OCI-LY7 (cell line): ENCODE results near the gene KLHL13. TPM values are rescaled to one million over a fixed set of nuclear protein-coding genes. Genes with fewer than 3 reads are reported as not detected.

Experiments
- BruUV-seq: library from RNA; stranded (reverse); fragments of 400-500 nt; replicated peaks from 2 replicates; lab custom pipeline; 2021; lab: Mats Ljungman, UMichigan
- CTCF ChIA-PET: fragments of 300-600 bp; sonication (Branson Sonifier 250); formaldehyde crosslinking; loops from one replicate; lab custom pipeline; 2022; ENCODE audit warnings: antibody characterized with exemption; ENCODE audit not compliant: unreplicated experiment; lab: Charles Lee
- POLR2A ChIA-PET: fragments of 300-600 bp; sonication (Branson Sonifier 250); formaldehyde crosslinking; loops from one replicate; lab custom pipeline; 2022; ENCODE audit warnings: antibody characterized with exemption; lab: Charles Lee
- DNase-seq: peaks from one replicate; pipeline ENCODE4 v3.0.0-alpha.2; 2015; ENCODE audit warnings: low spot score
- H2AFZ ChIP-seq: fragments of 200-600 bp; sonication (generic), shearing (Covaris generic); 2 replicates; pipeline ENCODE4 v1.6.1; 2014; ENCODE audit warnings: mild to moderate bottlenecking, antibody characterized with exemption, low read length, moderate library complexity
- H3K27ac ChIP-seq: fragments of 200-600 bp; sonication (generic); 2 replicates; pipeline ENCODE4 v1.5.1; 2014; ENCODE audit warnings: mixed run types, low read depth, mild to moderate bottlenecking, moderate library complexity, low read length, inconsistent platforms; ENCODE audit not compliant: poor library complexity, severe bottlenecking
- H3K36me3 ChIP-seq: fragments of 200-600 bp; sonication (generic); 2 replicates; pipeline ENCODE4 v1.6.1; 2014; ENCODE audit warnings: mild to moderate bottlenecking, antibody characterized with exemption, low read length, moderate library complexity, mixed read lengths; ENCODE audit not compliant: insufficient read depth
- H3K4me1 ChIP-seq: fragments of 200-600 bp; sonication (generic); 2 replicates; pipeline ENCODE4 v1.5.1; 2014; ENCODE audit warnings: mild to moderate bottlenecking, low read length; ENCODE audit not compliant: insufficient read depth, poor library complexity, severe bottlenecking
- H3K4me2 ChIP-seq: fragments of 200-600 bp; sonication (generic); 2 replicates; pipeline ENCODE4 v1.6.1; 2014; ENCODE audit warnings: mild to moderate bottlenecking, low read length
- H3K4me3 ChIP-seq: fragments of 200-600 bp; sonication (generic); 2 replicates; pipeline ENCODE4 v1.5.1; 2014; ENCODE audit warnings: mild to moderate bottlenecking, low read depth, low read length; ENCODE audit not compliant: poor library complexity, severe bottlenecking
- H3K79me2 ChIP-seq: fragments of 200-600 bp; sonication (generic); 2 replicates; pipeline ENCODE4 v1.6.1; 2016; ENCODE audit warnings: low read depth, mild to moderate bottlenecking, low read length, moderate library complexity, mixed read lengths; ENCODE audit not compliant: insufficient read depth
- H3K9me2 ChIP-seq: fragments of 200-600 bp; sonication (generic); 2 replicates; pipeline ENCODE4 v1.6.1; 2016; ENCODE audit warnings: mild to moderate bottlenecking, low read length, mixed read lengths; ENCODE audit not compliant: insufficient read depth
- H3K9me3 ChIP-seq: fragments of 200-600 bp; sonication (generic); 2 replicates; pipeline ENCODE4 v1.6.1; 2014; ENCODE audit warnings: mild to moderate bottlenecking, mixed run types, low read length, mixed read lengths
- H4K20me1 ChIP-seq: fragments of 200-600 bp; sonication (generic); 2 replicates; pipeline ENCODE4 v1.6.1; 2014; ENCODE audit warnings: mild to moderate bottlenecking, antibody characterized with exemption, low read length, moderate library complexity, mixed read lengths; ENCODE audit not compliant: insufficient read depth
- EZH2phosphoT487 ChIP-seq: fragments of 200-600 bp; sonication (generic); IDR thresholded peaks from 2 replicates; pipeline ENCODE4 v1.6.1; 2018; ENCODE audit warnings: low read depth, borderline replicate concordance, mild to moderate bottlenecking, mixed run types, antibody characterized with exemption, low read length, moderate library complexity, mixed read lengths
- intact Hi-C: fragments of 100-400 bp; cut with micrococcal nuclease; formaldehyde crosslinking; loops from one replicate; pipeline ENCODE4 v1.10.0; 2022; ENCODE audit not compliant: unreplicated experiment
- total RNA-seq, 2 experiments: library from RNA; depleted of rRNA in 1 of 2; stranded (reverse); fragments of >200 nt in 1 of 2; shearing (Covaris generic) in 1 of 2; gene quantifications; 2 replicates each; pipeline ENCODE4 v1.2.3, GENCODE V29; 2014 to 2022
- TF ChIP-seq, protein P1 (sequence below): fragments of 200-600 bp; sonication (generic); conservative IDR thresholded peaks from 2 replicates; pipeline ENCODE4 v1.5.1; 2014; ENCODE audit warnings: mild to moderate bottlenecking, antibody characterized with exemption, low read length, moderate library complexity, mixed read lengths

KLHL13 gene
- total RNA-seq, 2 experiments from 2014 or later = not detected

DNA sequence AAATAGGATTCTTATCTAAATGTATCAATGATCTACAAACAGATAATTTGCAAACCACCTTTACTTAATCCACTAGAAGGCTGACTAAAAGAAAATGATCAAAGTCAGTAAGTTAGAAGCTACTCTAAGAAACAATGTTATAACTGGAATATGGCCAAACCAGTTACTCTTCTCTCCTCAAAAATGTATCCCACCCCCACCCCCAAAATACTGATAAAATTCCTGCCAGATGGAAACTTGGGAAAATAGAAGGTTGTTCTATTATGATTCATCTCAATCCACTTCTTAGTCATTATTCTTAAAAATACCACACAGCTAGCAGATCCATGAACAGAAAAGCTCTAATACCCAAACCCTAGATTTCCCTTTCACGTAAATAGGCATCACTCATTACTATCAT is 206.4 kb downstream of the KLHL13 start:
- Histone ChIP-seq H3K4me2 (no peak overlapping the region), H3K9me2 (no peaks in the 10 kb centered on the region), H3K36me3 (no peaks in the 10 kb centered on the region), H4K20me1 (no peaks in the 10 kb centered on the region), H2AFZ (no peak overlapping the region), H3K4me1 (no peaks in the 10 kb centered on the region), H3K4me3 (no peak overlapping the region), H3K9me3 (no peaks in the 10 kb centered on the region), H3K27ac (no peak overlapping the region), H3K79me2 (no peaks in the 10 kb centered on the region)
- DNase-seq = no peak
- no TSS peak for BruUV-seq
- intact Hi-C loops = no loop called here
- TF ChIP-seq EZH2phosphoT487 = no peak
- TF ChIP-seq, protein P1, sequence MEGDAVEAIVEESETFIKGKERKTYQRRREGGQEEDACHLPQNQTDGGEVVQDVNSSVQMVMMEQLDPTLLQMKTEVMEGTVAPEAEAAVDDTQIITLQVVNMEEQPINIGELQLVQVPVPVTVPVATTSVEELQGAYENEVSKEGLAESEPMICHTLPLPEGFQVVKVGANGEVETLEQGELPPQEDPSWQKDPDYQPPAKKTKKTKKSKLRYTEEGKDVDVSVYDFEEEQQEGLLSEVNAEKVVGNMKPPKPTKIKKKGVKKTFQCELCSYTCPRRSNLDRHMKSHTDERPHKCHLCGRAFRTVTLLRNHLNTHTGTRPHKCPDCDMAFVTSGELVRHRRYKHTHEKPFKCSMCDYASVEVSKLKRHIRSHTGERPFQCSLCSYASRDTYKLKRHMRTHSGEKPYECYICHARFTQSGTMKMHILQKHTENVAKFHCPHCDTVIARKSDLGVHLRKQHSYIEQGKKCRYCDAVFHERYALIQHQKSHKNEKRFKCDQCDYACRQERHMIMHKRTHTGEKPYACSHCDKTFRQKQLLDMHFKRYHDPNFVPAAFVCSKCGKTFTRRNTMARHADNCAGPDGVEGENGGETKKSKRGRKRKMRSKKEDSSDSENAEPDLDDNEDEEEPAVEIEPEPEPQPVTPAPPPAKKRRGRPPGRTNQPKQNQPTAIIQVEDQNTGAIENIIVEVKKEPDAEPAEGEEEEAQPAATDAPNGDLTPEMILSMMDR = no peak
- POLR2A ChIA-PET = no interaction called here
- CTCF ChIA-PET = no interaction called here

DNA sequence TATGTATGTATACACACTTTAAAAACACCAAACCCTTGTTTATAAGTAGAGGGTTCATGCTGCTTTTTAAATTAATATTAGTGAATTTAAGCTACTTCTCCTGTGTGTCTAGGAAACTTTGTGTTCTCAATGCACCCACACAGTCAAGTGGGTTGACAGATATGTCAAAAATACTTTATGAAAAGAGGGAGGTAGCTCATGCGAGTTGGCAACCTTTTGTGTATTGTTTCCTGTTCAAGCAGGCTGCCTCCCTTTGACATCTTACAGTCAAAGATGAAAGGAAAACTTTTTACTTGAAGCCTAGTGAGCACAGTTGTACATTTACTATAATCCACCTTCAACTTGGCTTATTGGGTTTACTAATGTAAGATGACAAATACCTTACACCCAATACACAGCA is 218.4 kb downstream of the KLHL13 start:
- Histone ChIP-seq H3K4me1 (no peaks in the 10 kb centered on the region), H3K79me2 (no peaks in the 10 kb centered on the region), H3K9me3 (no peaks in the 10 kb centered on the region), H3K9me2 (no peaks in the 10 kb centered on the region), H3K4me3 (no peak overlapping the region), H3K36me3 (no peaks in the 10 kb centered on the region), H2AFZ (no peak overlapping the region), H3K27ac (no peak overlapping the region), H3K4me2 (no peak overlapping the region), H4K20me1 (no peaks in the 10 kb centered on the region)
- no peak for DNase-seq
- ChIA-PET CTCF (no interaction called here), POLR2A (interaction anchor here (1.0 kb wide), 1 partner anchor 84 kb away, joined by 3 read pairs; no protein-coding TSS in a partner anchor)
- intact Hi-C loops = no loop called here
- TF ChIP-seq, protein P1 = no peak
- no peak for TF ChIP-seq EZH2phosphoT487
- BruUV-seq = no TSS peak

DNA sequence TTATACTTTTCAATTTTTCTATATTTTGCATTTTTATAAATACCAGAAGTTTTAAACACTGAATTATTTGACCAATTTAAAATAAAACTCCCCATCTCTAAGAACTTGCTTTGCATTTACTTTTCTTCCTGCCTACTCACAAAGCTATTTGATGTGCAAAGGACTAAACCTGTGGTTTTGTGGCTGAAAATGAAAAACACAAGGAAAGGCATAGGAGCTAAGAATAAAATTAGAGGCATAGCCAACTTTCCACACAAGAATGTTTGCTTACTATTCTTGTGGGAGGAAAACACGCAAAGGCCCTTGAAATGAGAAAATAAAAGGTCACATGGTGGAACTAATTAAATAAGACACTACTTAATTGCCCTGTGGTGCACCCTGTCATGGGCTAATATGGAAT is 221.2 kb downstream of the KLHL13 start:
- CTCF ChIA-PET = no interaction called here
- TF ChIP-seq, protein P1 = no peak
- TF ChIP-seq EZH2phosphoT487 = no peak
- H3K4me1 ChIP-seq = no peaks in the 10 kb centered on the region
- H2AFZ ChIP-seq = no peak overlapping the region
- no peaks in the 10 kb centered on the region for H3K36me3 ChIP-seq
- H3K27ac ChIP-seq = no peak overlapping the region
- intact Hi-C loops = no loop called here
- no peak overlapping the region for H3K4me3 ChIP-seq
- H3K79me2 ChIP-seq = no peaks in the 10 kb centered on the region
- H3K9me2 ChIP-seq = no peaks in the 10 kb centered on the region
- BruUV-seq = no TSS peak
- POLR2A ChIA-PET = no interaction called here
- H3K4me2 ChIP-seq = no peak overlapping the region
- H3K9me3 ChIP-seq = no peaks in the 10 kb centered on the region
- no peaks in the 10 kb centered on the region for H4K20me1 ChIP-seq
- no peak for DNase-seq
